K562 (cell line): ENCODE measurements around the gene ZNF862. TPM values are rescaled to one million over a fixed set of nuclear protein-coding genes. Genes with fewer than 3 reads are reported as not detected.

Experiments
- BMI1 ChIP-seq: fragments of 150-350 bp; IDR thresholded peaks from 2 replicates; pipeline ENCODE4 v1.6.1; 2014; ENCODE audit warnings: low read length
- CBX1 ChIP-seq: sonication (generic); IDR thresholded peaks from 2 replicates; pipeline ENCODE4 v1.6.1; 2016; ENCODE audit warnings: antibody characterized with exemption, low read depth, mild to moderate bottlenecking
- CREB3L1 ChIP-seq: fragments of 450-650 bp; IDR thresholded peaks from 2 replicates; pipeline ENCODE4 v1.6.1; 2014; ENCODE audit warnings: low read depth, mild to moderate bottlenecking, moderate library complexity, borderline replicate concordance
- CTCF ChIP-seq, 3 experiments: IDR thresholded peaks in 2 of 3; conservative IDR thresholded peaks in 1 of 3; 2 replicates each; pipeline ENCODE4 v1.5.1; 2011 to 2012; ENCODE audit warnings: low read length in 3 of 3, mild to moderate bottlenecking in 3 of 3, control low read depth in 2 of 3, improper control_type of control experiment in 1 of 3, inconsistent platforms in 1 of 3, low read depth in 1 of 3, mixed read lengths in 1 of 3, moderate library complexity in 1 of 3; ENCODE audit not compliant: insufficient read depth in 2 of 3
- ETV6 ChIP-seq, 3 experiments: fragments of 150-350 bp in 1 of 3; sonication (generic) in 1 of 3; formaldehyde crosslinking in 1 of 3; IDR thresholded peaks; 2 replicates each; pipeline versions ENCODE4 v1.6.1 to v1.8.0; 2014 to 2022; ENCODE audit warnings: borderline replicate concordance in 2 of 3, low read depth in 2 of 3, antibody characterized with exemption in 1 of 3, low read length in 1 of 3, mild to moderate bottlenecking in 1 of 3, missing genetic modification reagents in 1 of 3
- MCM2 ChIP-seq: fragments of 450-650 bp; IDR thresholded peaks from 2 replicates; pipeline ENCODE4 v1.6.1; 2017; ENCODE audit warnings: low read depth, mild to moderate bottlenecking
- MCM5 ChIP-seq: fragments of 450-650 bp; IDR thresholded peaks from 2 replicates; pipeline ENCODE4 v1.6.1; 2016; ENCODE audit warnings: low read depth
- MEF2A ChIP-seq: IDR thresholded peaks from 2 replicates; pipeline ENCODE4 v1.6.1; 2011; ENCODE audit warnings: low read depth, mild to moderate bottlenecking, low read length, moderate library complexity; ENCODE audit not compliant: control insufficient read depth
- MXD1 ChIP-seq: fragments of 250-450 bp; sonication (Bioruptor Pico); IDR thresholded peaks from 2 replicates; pipeline ENCODE4 v1.8.0; 2021; ENCODE audit warnings: borderline replicate concordance, mild to moderate bottlenecking, moderate library complexity; ENCODE audit not compliant: poor library complexity, severe bottlenecking
- MYBL2 ChIP-seq, 2 experiments: fragments of 450-650 bp in 1 of 2; sonication (generic) in 1 of 2; formaldehyde crosslinking in 1 of 2; IDR thresholded peaks; 2 replicates each; pipeline versions ENCODE4 v1.6.1 to v1.8.1; 2017 to 2022; ENCODE audit warnings: borderline replicate concordance in 1 of 2, inconsistent platforms in 1 of 2, low read depth in 1 of 2, mild to moderate bottlenecking in 1 of 2, missing genetic modification reagents in 1 of 2, moderate library complexity in 1 of 2
- RNF2 ChIP-seq: sonication (generic); IDR thresholded peaks from 2 replicates; pipeline ENCODE4 v1.6.1; 2016
- SNAPC5 ChIP-seq: fragments of 250-450 bp; sonication (Bioruptor Pico); IDR thresholded peaks from 2 replicates; pipeline ENCODE4 v1.8.0; 2021; ENCODE audit warnings: moderate library complexity, mild to moderate bottlenecking, inconsistent platforms
- TCF7 ChIP-seq: sonication (generic); IDR thresholded peaks from 2 replicates; pipeline ENCODE4 v1.6.1; 2016; ENCODE audit warnings: antibody characterized with exemption, borderline replicate concordance
- THAP12 ChIP-seq: fragments of 250-450 bp; sonication (Bioruptor Pico); IDR thresholded peaks from 2 replicates; pipeline ENCODE4 v1.9.0; 2021; ENCODE audit warnings: mild to moderate bottlenecking, inconsistent platforms
- XRCC4 ChIP-seq: IDR thresholded peaks from one replicate; pipeline ENCODE4 v1.6.1; 2011; ENCODE audit not compliant: insufficient read depth, insufficient read length; ENCODE audit errors: extremely low read depth
- ZNF445 ChIP-seq: fragments of 250-450 bp; sonication (Bioruptor Pico); IDR thresholded peaks from 2 replicates; pipeline ENCODE4 v1.4.0; 2020; ENCODE audit warnings: low read depth, mild to moderate bottlenecking, moderate library complexity
- ZNF644 ChIP-seq: fragments of 200-800 bp; sonication (Bioruptor generic); IDR thresholded peaks from 2 replicates; pipeline ENCODE4 v1.6.1; 2016; ENCODE audit warnings: low read depth, missing genetic modification characterization, missing compliant biosample characterization
- ZNF668 ChIP-seq: fragments of 250-450 bp; sonication (Bioruptor Pico); IDR thresholded peaks from 2 replicates; pipeline ENCODE4 v1.8.0; 2022; ENCODE audit warnings: mild to moderate bottlenecking, inconsistent platforms
- ZSCAN32 ChIP-seq: fragments of 450-650 bp; formaldehyde crosslinking; IDR thresholded peaks from 2 replicates; pipeline ENCODE4 v1.4.0; 2020; ENCODE audit warnings: mild to moderate bottlenecking, moderate library complexity
- polyA plus RNA-seq, 8 experiments: library from polyadenylated mRNA; depleted of rRNA in 4 of 8; stranded (reverse) in 5 of 8; unstranded in 3 of 8; fragments of >200 nt; fragmentation: Nextera tagmentation in 2 of 8; fragmentation: Illumina TruSeq in 1 of 8; extraction: Ambion mirVana in 2 of 8; extraction: Trizol in 1 of 8; gene quantifications; 2 replicates each; pipeline versions ENCODE4 v1.2.1 to v1.2.3, GENCODE V29; 2011 to 2014; ENCODE audit warnings: inconsistent platforms in 1 of 8, missing spikeins in 1 of 8
- total RNA-seq, 7 experiments: library from RNA; depleted of rRNA in 6 of 7; stranded (reverse); fragments of >200 nt in 6 of 7; fragmentation: Illumina TruSeq in 2 of 7; extraction: Trizol in 2 of 7; gene quantifications; 2 replicates each; pipeline versions ENCODE4 v1.2.1 to v1.2.3, GENCODE V29; 2011 to 2021; ENCODE audit warnings: low replicate concordance in 1 of 7
- TF ChIP-seq, protein P1 (sequence below), 2 experiments: fragments of 200-800 bp in 1 of 2; sonication (Bioruptor generic) in 1 of 2; sonication (generic) in 1 of 2; formaldehyde crosslinking in 1 of 2; IDR thresholded peaks in 1 of 2; conservative IDR thresholded peaks in 1 of 2; 2 replicates each; pipeline versions ENCODE4 v1.5.0 to v1.6.1; 2016 to 2020; ENCODE audit warnings: missing compliant biosample characterization in 1 of 2, missing genetic modification characterization in 1 of 2, missing genetic modification reagents in 1 of 2

The ZNF862 gene
- total and polyA plus RNA-seq, 9 of the 15 experiments (the other 6 are each of a cell fraction or from before 2014, with no cell fraction given), result 1.1 to 3.9 (median 2.6) TPM

GRCh38 chr7:149861728-149862045 is 23.5 kb downstream of the ZNF862 start (continued):
- no peak for TF ChIP-seq ETV6 (IDR thresholded peaks at IDR 0.05; ENCODE audit: borderline replicate concordance in 1 of 2, low read depth in 2 of 2, low read length in 1 of 2)
- no peak for TF ChIP-seq ETV6 (CRISPR knock-in tag; IDR thresholded peaks at IDR 0.05; ENCODE audit: borderline replicate concordance)
- TF ChIP-seq ZSCAN32, result no peak
- no peak for TF ChIP-seq MXD1
- TF ChIP-seq TCF7, result 0 out of 2 replicates have a peak, but pooled peaks have one; percentile 8
- TF ChIP-seq ZNF445, result no peak
- TF ChIP-seq RNF2, result no peak
- no peak for TF ChIP-seq MEF2A
- TF ChIP-seq, protein P1, sequence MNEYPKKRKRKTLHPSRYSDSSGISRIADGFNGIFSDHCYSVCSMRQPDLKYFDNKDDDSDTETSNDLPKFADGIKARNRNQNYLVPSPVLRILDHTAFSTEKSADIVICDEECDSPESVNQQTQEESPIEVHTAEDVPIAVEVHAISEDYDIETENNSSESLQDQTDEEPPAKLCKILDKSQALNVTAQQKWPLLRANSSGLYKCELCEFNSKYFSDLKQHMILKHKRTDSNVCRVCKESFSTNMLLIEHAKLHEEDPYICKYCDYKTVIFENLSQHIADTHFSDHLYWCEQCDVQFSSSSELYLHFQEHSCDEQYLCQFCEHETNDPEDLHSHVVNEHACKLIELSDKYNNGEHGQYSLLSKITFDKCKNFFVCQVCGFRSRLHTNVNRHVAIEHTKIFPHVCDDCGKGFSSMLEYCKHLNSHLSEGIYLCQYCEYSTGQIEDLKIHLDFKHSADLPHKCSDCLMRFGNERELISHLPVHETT (CRISPR knock-in tag; conservative IDR thresholded peaks at IDR 0.05 in 1 of 2, IDR thresholded peaks at IDR 0.05 in 1 of 2), result no peak
- TF ChIP-seq CTCF (IDR thresholded peaks at IDR 0.05 in 2 of 3, conservative IDR thresholded peaks at IDR 0.05 in 1 of 3; ENCODE audit: insufficient read depth in 2 of 3, low read depth in 1 of 3, low read length in 3 of 3), result peak in 1 of 3 experiments; percentile 46; a peak in 1 of 6 replicates
- no peak for TF ChIP-seq XRCC4
- no peak for TF ChIP-seq BMI1
- no peak for TF ChIP-seq MCM5
- no peak for TF ChIP-seq MCM2
- no peak for TF ChIP-seq ZNF668
- no peak for TF ChIP-seq CBX1
- TF ChIP-seq ZNF644 (tag), result no peak
- no peak for TF ChIP-seq SNAPC5 (CRISPR knock-in tag)
- no peak for TF ChIP-seq MYBL2 (IDR thresholded peaks at IDR 0.05; ENCODE audit: low read depth)
- TF ChIP-seq MYBL2 (CRISPR knock-in tag; IDR thresholded peaks at IDR 0.05; ENCODE audit: borderline replicate concordance), result 0 out of 2 replicates have a peak, but pooled peaks have one; percentile 6
- TF ChIP-seq CREB3L1, result peak; percentile 62; the same call in 1 of the 2 replicates
- no peak for TF ChIP-seq THAP12 (CRISPR knock-in tag)
